Muscle of leg (tissue), 11 donors: ENCODE data around the gene HTR3A. TPM values are rescaled to one million over a fixed set of nuclear protein-coding genes. Genes with fewer than 3 reads are reported as not detected.

Source experiments
- DNase-seq: peaks from one replicate; pipeline ENCODE4 v3.0.0; 2013
- H3K27ac ChIP-seq: one replicate; pipeline ENCODE4 v1.5.1; 2013; ENCODE audit warnings: mild to moderate bottlenecking, low read length, control low read depth
- H3K27me3 ChIP-seq: one replicate; pipeline ENCODE4 v1.6.1; 2013; ENCODE audit warnings: low read length; ENCODE audit not compliant: control insufficient read depth, insufficient read depth
- H3K36me3 ChIP-seq: one replicate; pipeline ENCODE4 v1.6.1; 2013; ENCODE audit warnings: low read length; ENCODE audit not compliant: control insufficient read depth, insufficient read depth
- H3K4me1 ChIP-seq: one replicate; pipeline ENCODE4 v1.6.1; 2013; ENCODE audit warnings: low read length; ENCODE audit not compliant: control insufficient read depth, insufficient read depth
- H3K4me3 ChIP-seq: one replicate; pipeline ENCODE4 v1.5.1; 2013; ENCODE audit warnings: low read length, control low read depth
- H3K9me3 ChIP-seq: replicated peaks from 2 replicates; pipeline ENCODE4 v1.6.1; 2013; ENCODE audit warnings: low read depth, low read length; ENCODE audit not compliant: control insufficient read depth
- WGBS: methylation state at CpG from one replicate; pipeline ENCODE4 v1.1.5; 2013; ENCODE audit warnings: missing lambda C conversion rate; ENCODE audit not compliant: insufficient coverage; 5-methylcytosine and 5-hydroxymethylcytosine counted together
- polyA plus RNA-seq, 8 donors: library from polyadenylated mRNA; unstranded; fragments of 120-200 nt; gene quantifications; one replicate each; pipeline versions ENCODE4 v1.2.1 to v1.2.3, GENCODE V29; 2013; ENCODE audit warnings: inconsistent platforms in 1 of 8, low replicate concordance in 1 of 8; ENCODE audit not compliant: insufficient read length in 8 of 8, insufficient read depth in 1 of 8
- total RNA-seq: library from RNA; stranded (reverse); fragments of 120-200 nt; gene quantifications from one replicate; pipeline ENCODE4 v1.2.4, GENCODE V29; 2013

Gene HTR3A
- total and polyA plus RNA-seq, 9 donors: 0.04 to 0.17 (median 0.10) TPM; not detected in 3

GRCh38 chr11:114031967-114032320 is 57.0 kb downstream of the HTR3A start:
- no peak for DNase-seq
- Histone ChIP-seq H3K27me3 (peaks cover 13% of the 10 kb centered on the region), H3K4me3 (no peak overlapping the region), H3K9me3 (no peaks in the 10 kb centered on the region), H3K27ac (peak overlapping the region; percentile 9), H3K36me3 (no peaks in the 10 kb centered on the region), H3K4me1 (peaks cover 20% of the 10 kb centered on the region)
- 79% methylated on average over 4 of the region's 5 CpGs for WGBS

DNA sequence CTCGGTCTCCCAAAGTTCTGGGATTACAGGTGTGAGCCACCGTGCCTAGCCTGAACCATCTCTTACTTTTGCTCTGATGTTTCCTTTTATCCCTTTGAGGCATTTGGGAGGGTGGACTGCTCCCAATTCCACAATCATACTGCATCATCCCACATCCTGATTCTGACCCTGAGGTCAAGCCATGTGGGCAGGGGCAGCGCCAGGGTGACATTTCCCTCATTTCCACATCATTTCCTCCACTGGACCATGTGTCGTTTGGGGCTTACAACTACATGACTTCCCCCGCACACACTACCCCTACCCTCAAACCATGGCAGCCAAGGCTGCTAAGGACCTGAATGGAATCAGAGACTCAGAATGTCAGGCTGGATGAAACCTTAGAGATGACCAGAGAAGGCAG is 58.2 kb downstream of the HTR3A start:
- peaks cover 20% of the 10 kb centered on the region for H3K4me1 ChIP-seq
- DNase-seq: no peak
- H3K9me3 ChIP-seq: no peaks in the 10 kb centered on the region
- no peak overlapping the region for H3K4me3 ChIP-seq
- WGBS: 80% methylated on average over 3 of the region's 5 CpGs
- H3K27me3 ChIP-seq: peaks cover 8% of the 10 kb centered on the region
- no peak overlapping the region for H3K27ac ChIP-seq
- no peaks in the 10 kb centered on the region for H3K36me3 ChIP-seq

DNA sequence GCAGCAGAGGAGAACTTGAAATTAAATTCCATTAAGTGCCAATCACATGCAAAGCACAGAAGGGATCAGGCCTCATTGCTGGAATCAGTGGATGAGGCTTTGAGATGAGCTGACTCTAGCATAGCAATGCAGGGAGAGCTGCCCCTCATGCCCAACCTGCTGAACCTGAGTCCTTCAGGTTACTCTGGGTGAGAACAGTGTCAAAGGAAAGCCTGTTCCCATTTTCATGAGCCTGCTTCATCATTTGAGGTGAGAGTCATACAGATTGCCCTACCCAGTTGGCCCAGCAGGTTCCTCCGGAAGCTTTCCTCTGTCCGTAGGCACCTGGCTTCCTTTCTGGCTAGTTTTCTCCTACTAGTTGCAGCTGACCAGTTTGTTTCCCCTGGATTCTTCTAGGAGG is 58.7 kb downstream of the HTR3A start:
- no peak for DNase-seq
- Histone ChIP-seq H3K27ac (no peak overlapping the region), H3K4me1 (peaks cover 20% of the 10 kb centered on the region), H3K4me3 (no peak overlapping the region), H3K36me3 (no peaks in the 10 kb centered on the region), H3K9me3 (no peaks in the 10 kb centered on the region), H3K27me3 (peaks cover 8% of the 10 kb centered on the region)
- WGBS: no CpG with 5 or more reads among the region's 2 CpGs

- H3K9me3 ChIP-seq: no peaks in the 10 kb centered on the region
- WGBS: 88% methylated on average over 7 of the region's 11 CpGs
Observed at GRCh38 chr11:114034956-114035355, 60.0 kb downstream of the HTR3A start.

GRCh38 chr11:114036147-114036811 is 61.4 kb downstream of the HTR3A start:
- Histone ChIP-seq H3K4me3 (peak overlapping the region; percentile 39), H3K27ac (no peak overlapping the region), H3K9me3 (no peaks in the 10 kb centered on the region), H3K36me3 (no peaks in the 10 kb centered on the region), H3K4me1 (peaks cover 11% of the 10 kb centered on the region), H3K27me3 (peaks cover 3% of the 10 kb centered on the region)
- peak; percentile 82 for DNase-seq
- 0% methylated on average over 26 of the region's 37 CpGs for WGBS

More at GRCh38 chr11:114034956-114035355, 60.0 kb downstream of the HTR3A start:
- no peak overlapping the region for H3K4me3 ChIP-seq
- no peak for DNase-seq
- no peaks in the 10 kb centered on the region for H3K36me3 ChIP-seq
- no peak overlapping the region for H3K27ac ChIP-seq
- H3K27me3 ChIP-seq: peaks cover 3% of the 10 kb centered on the region
- peaks cover 20% of the 10 kb centered on the region for H3K4me1 ChIP-seq

DNA sequence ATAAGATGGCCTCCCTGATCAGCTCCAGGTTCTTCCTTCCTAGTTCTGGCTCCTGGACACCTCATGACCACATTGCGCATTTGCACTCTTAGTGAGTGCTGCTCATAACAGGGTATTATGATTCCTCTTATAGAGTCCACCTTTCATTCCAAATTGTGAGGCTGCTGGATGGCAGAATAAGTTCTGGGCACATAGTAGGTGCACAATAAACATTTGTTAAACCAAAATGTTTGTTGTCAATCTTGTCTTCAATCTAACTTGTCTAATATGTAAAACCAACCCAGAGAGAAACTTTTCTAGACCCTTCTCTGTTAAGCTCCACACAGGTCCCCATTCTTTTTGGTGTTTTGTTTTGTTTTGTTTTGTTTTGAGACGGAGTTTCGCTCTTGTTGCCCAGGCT is 62.0 kb downstream of the HTR3A start:
- H3K27me3 ChIP-seq: peaks cover under 1% of the 10 kb centered on the region
- peaks cover 9% of the 10 kb centered on the region for H3K4me1 ChIP-seq
- no peaks in the 10 kb centered on the region for H3K36me3 ChIP-seq
- H3K4me3 ChIP-seq: no peak overlapping the region
- no peak for DNase-seq
- H3K27ac ChIP-seq: no peak overlapping the region
- H3K9me3 ChIP-seq: no peaks in the 10 kb centered on the region
- no CpG with 5 or more reads among the region's 3 CpGs for WGBS

DNA sequence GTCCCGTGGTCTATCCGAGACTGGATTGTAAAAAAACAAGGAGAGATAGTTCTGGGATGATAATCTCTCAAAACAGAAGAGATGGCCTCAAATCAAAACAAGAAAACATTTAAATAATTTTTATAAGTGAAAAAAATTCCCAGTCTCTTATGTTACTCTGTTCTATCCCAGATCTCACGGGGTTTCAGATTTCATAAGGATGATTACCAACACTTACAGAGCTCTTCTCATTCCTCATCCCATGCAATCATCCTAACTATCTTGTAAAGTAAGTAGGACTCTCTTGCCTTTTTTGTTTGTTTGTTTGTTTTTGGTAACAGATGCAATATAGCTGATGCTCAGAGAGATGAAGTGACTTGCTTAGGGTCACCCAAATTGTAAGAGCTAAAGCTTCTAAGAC is 64.6 kb downstream of the HTR3A start:
- H3K36me3 ChIP-seq: no peaks in the 10 kb centered on the region
- H3K27ac ChIP-seq: no peak overlapping the region
- H3K4me3 ChIP-seq: no peak overlapping the region
- H3K9me3 ChIP-seq: no peaks in the 10 kb centered on the region
- WGBS: no CpG with 5 or more reads among the region's 3 CpGs
- no peak for DNase-seq
- H3K4me1 ChIP-seq: peaks cover 6% of the 10 kb centered on the region
- H3K27me3 ChIP-seq: no peaks in the 10 kb centered on the region

Other genes starting within 250 kb of the HTR3A start
- 18.5 TPM for gene ZW10, start 201.4 kb upstream of the HTR3A start, total RNA-seq
- gene ZW10, start 201.4 kb upstream of the HTR3A start, polyA plus RNA-seq: 10 to 100 TPM; 13.5 to 18.7 (median 15.3) TPM
- gene CLDN25, start 195.3 kb upstream of the HTR3A start, total RNA-seq: 0.27 TPM
- gene CLDN25, start 195.3 kb upstream of the HTR3A start, polyA plus RNA-seq: under 1 TPM in 4 of 8 donors, not detected in 4; 0.15 to 0.44 (median 0.29) TPM
- gene USP28, start 99.5 kb upstream of the HTR3A start, total RNA-seq: 84.3 TPM
- gene USP28, start 99.5 kb upstream of the HTR3A start, polyA plus RNA-seq: 10 to 100 TPM; 52.5 to 90.1 (median 64.0) TPM
- not detected for gene HTR3B, start 70.3 kb upstream of the HTR3A start, total RNA-seq
- under 1 TPM in 4 of 8 donors, not detected in 4; 0.13 to 0.19 (median 0.15) TPM for gene HTR3B, start 70.3 kb upstream of the HTR3A start, polyA plus RNA-seq
- 10.0 TPM for gene ZBTB16, start 84.6 kb downstream of the HTR3A start, total RNA-seq
- 1 to 10 TPM; 1.7 to 5.8 (median 4.0) TPM for gene ZBTB16, start 84.6 kb downstream of the HTR3A start, polyA plus RNA-seq